ACHN (cell line): ENCODE measurements around the gene CASK.
"Not testable (repeated sequence)": the region's sequence is repeated elsewhere in the genome, so short reads cannot be mapped to it uniquely, and the experiment has no call there.

Source experiments
- DNase-seq: peaks from one replicate; pipeline ENCODE4 v3.0.0-alpha.2; 2015
- in situ Hi-C: cut with HindIII; loops from 2 replicates; pipeline ENCODE4 v1.10.0; 2017; ENCODE audit warnings: low sequenced_read_pairs, low pct_ligation_motif_present, low pct_unique_long_range_greater_than_20kb

The CASK gene

GRCh38 chrX:41684138-41684537 is 239.2 kb downstream of the CASK start:
- DNase-seq: no peak
- in situ Hi-C loops: no loop called here

- in situ Hi-C loops: no loop called here
- no peak for DNase-seq
Measured at GRCh38 chrX:41677183-41678060, 245.9 kb downstream of the CASK start.

GRCh38 chrX:41676361-41676760 is 247.0 kb downstream of the CASK start:
- DNase-seq, in situ Hi-C loops: not testable (repeated sequence)

DNA sequence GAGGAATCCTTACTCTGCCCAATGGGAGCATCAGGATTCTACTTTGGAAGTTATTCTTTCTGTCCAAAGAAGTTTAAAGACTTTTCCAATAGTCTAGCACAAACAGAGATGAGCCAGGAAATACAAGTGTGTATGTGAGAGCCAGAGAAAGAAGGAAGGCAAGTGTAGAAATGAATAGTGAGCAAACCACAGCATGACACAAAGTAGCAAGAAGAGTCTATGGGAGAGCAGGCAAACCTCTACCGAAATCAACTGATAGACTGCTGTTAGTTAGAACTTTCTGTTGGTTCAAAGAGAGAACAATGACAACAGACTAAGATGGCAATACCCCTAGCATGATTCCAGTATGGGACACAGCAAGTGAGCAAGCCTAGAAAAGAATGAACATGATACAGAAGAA is 250.7 kb downstream of the CASK start:
- in situ Hi-C loops: no loop called here
- no peak for DNase-seq

GRCh38 chrX:41671082-41671481 is 252.3 kb downstream of the CASK start:
- in situ Hi-C loops: no loop called here
- no peak for DNase-seq

GRCh38 chrX:41670112-41670511 is 253.2 kb downstream of the CASK start:
- DNase-seq: no peak
- in situ Hi-C loops: no loop called here

DNA sequence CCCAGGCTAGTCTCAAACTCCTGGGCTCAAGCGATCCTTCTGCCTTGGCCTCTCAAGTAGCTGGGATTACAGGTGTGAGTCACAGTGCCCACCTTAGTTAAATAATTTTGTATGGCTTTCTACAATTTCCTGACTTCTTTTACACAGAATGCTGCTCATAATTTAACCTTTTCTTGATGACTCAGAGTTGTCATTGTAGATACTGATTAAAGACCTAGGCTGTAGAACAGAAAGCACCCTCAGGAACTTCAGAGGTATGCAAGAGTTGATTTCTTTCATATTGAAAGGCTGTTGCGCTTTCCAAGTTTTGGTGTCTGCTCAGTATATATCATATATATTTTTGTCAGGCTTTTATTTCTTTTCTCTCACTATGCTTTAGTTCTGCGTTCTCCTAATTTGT is 255.7 kb downstream of the CASK start:
- DNase-seq: no peak
- in situ Hi-C loops: no loop called here

DNA sequence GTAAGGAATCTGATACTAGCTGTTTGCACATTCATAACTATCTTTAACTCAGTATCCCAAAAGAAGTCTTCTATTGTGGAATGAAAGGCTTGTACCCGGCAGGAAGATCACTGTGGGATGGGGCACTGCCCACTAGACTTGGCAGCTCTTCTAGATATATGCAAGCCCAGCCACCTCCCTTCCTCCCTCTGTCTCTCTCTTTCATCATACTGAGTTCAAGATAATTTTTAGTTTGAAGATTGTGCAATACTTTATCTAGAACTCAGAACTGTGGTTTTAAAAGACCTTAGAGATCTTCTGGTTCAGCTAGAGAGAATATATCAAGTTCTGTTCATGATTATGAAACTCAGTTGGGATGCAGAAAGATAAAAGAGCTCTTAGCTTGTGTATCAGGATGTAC is 257.1 kb downstream of the CASK start:
- no peak for DNase-seq
- in situ Hi-C loops: no loop called here

GRCh38 chrX:41665686-41666085 is 257.7 kb downstream of the CASK start:
- in situ Hi-C loops: no loop called here
- no peak for DNase-seq

DNA sequence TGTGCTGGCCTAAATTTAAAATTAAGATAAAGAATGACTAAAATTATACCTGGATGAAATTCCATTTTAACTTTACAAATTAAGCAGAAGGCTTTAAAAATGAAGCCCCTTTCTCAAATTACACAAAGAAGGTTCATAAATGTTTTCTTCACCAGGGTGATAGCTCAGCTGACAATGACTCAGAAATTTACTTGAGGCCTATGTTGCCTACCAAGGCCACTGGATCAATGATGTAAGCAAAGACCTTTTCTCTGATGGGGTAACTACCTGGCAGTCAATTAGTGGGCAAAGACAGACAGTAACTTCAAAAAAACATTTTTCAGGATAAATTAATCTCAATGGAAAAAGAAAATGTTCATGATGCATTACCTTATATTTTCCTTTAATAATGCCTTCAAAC is 258.4 kb downstream of the CASK start:
- no peak for DNase-seq
- in situ Hi-C loops: no loop called here

DNA sequence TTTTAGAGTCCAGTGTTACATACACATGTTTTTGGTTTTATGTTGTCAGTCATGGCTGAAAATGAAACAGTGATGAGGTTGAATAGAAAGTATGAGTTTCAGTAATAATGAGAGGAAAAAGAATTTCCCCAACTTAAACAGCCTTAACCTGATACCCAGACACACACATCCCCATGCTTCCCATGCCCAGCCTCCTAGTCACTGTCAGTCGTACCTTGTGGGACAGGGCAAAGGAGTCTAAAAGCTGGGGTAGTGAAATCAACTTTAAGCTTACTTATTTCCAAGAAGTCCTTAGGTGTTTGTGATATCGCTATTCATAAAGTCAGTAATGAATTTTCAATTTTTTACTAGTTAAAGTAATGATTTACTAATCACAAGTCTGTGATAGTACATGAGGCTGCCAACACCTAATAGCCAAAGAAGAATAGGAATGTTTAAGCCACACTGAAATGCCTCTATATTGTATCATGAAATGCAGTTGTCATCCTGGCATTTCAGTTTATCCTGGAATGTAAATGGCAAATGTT is 258.9 kb downstream of the CASK start:
- DNase-seq: no peak
- in situ Hi-C loops: no loop called here

DNA sequence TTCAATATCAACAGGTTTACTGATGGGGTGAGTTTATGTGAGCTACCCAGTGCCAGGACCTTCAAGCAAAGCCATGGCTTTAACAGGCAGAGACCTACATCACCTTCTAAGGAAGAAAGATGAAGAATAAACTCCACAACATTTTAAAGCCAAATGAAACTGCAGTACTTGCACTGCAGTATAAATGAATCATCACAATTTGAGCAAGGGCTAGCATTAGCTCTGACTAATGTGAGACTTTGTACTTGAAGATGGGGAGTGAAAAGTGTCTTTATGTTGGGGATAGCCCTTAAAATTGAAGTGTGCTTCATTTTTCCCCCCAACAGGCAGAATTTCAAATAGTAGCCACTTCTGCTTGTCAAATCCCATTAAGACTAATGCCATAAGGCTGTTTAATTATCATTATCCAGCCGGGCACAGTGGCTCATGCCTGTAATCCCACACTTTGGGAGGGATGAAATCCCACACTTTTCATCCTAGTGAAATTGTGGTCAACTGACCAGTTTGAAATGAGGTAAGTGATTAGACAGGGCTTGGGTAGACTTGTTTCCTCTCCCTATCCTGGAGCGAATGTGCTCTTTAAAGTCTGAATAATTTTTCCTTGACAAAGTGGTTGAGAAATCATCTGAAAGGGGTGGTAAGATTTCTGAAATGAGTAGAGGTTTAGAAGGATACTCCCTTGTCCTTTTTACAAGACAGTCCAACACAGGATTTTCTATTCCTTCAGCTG is 261.8 kb downstream of the CASK start:
- DNase-seq: peak; percentile 2

GRCh38 chrX:41655631-41656030 is 267.7 kb downstream of the CASK start:
- no peak for DNase-seq
- in situ Hi-C loops: no loop called here

More for the DNA sequence above, 261.8 kb downstream of the CASK start:
- in situ Hi-C loops: no loop called here

- in situ Hi-C loops: no loop called here
- no peak for DNase-seq
Measured at GRCh38 chrX:41655101-41655500, 268.3 kb downstream of the CASK start.

- in situ Hi-C loops: no loop called here
- no peak for DNase-seq
Measured at GRCh38 chrX:41653125-41653524, 270.2 kb downstream of the CASK start.

DNA sequence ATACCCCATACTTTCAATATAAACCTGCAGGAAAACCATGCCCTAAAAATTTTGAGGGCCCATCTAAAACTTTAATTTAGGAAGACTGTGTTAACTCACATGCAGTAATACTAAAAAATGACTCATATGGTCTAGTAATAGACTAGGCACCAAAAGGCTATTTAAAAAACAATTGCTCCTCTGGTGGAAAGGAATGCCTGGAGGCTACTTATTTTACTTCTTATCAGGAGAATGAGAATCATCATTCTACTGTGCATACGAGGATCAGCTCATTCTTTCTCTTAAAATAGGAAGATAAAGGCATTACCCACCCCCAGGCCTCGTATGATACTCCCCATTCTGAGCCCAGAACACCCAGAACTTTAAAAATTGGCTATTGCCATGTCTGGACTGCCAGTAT is 277.2 kb downstream of the CASK start:
- not testable (repeated sequence) for DNase-seq

DNA sequence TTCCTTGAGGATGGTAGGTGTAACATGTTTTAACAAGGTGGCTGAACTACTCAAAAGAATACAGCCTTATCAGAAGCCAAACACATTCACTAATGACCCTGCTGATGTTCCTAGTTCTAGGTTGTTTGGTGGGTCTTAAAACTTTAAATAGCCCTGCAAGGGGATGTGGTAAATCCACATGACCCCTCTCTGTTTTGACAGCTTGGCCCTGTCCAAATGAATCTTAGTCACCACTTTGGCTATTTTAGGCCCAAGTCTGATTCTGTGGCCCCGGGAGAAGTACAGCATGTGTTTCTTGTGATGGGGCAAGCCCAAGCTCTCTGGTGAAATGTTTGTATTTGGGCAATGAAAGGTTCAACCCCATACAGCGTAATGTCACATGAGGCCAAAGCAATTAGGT is 289.1 kb downstream of the CASK start:
- in situ Hi-C loops: no loop called here
- no peak for DNase-seq

More for the DNA sequence above, 277.2 kb downstream of the CASK start:
- in situ Hi-C loops: not testable (repeated sequence)

DNA sequence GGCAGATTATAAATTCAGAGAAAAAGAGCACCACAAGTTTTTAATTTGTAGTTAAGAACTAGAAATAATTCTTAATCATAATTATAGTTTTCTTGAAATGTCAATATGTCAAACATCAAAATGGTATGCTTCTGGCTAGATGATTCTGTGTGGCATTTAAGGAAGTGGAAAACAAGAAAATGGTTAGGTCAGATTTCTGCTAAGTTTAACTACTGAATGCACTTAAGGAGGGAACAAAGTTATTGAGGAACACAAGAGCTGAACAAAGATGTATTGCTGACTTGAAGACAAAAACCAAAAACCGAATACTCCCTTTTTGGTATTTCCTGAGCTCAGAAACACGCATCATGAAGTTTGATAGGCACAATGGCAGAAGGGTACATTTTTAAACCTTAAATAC is 293.3 kb downstream of the CASK start:
- in situ Hi-C loops: no loop called here
- no peak for DNase-seq

- in situ Hi-C loops: no loop called here
- no peak for DNase-seq
Measured at GRCh38 chrX:41629539-41629938, 293.8 kb downstream of the CASK start.
